HG03097 (cell line): ENCODE measurements around the gene KCTD2.

Source experiments
- ATAC-seq: cut with Tn5 transposase; IDR thresholded peaks from one replicate; pipeline ENCODE4 v1.9.1; 2021; ENCODE audit not compliant: unreplicated experiment, low FRiP score

Gene KCTD2

GRCh38 chr17:75074532-75074931 lies 27.5 kb downstream of the KCTD2 start:
- ATAC-seq: no peak

- ATAC-seq: no peak
These were observed 28.7 kb downstream of the KCTD2 start for GRCh38 chr17:75075597-75076336.

- no peak for ATAC-seq
These were observed 30.1 kb downstream of the KCTD2 start for GRCh38 chr17:75077072-75077495.

- no peak for ATAC-seq
These were observed 30.7 kb downstream of the KCTD2 start for GRCh38 chr17:75077496-75078283.

GRCh38 chr17:75078284-75079022 lies 31.4 kb downstream of the KCTD2 start:
- no peak for ATAC-seq

GRCh38 chr17:75079023-75079373 lies 32.0 kb downstream of the KCTD2 start:
- no peak for ATAC-seq

- no peak for ATAC-seq
These were observed 34.9 kb downstream of the KCTD2 start for GRCh38 chr17:75081611-75082540.

GRCh38 chr17:75082683-75083082 lies 35.7 kb downstream of the KCTD2 start:
- no peak for ATAC-seq

- ATAC-seq: no peak
These were observed 37.1 kb downstream of the KCTD2 start for GRCh38 chr17:75084039-75084660.

GRCh38 chr17:75086496-75087181 lies 39.6 kb downstream of the KCTD2 start:
- ATAC-seq: no peak

GRCh38 chr17:75087182-75087557 lies 40.1 kb downstream of the KCTD2 start:
- ATAC-seq: no peak

GRCh38 chr17:75087558-75088453 lies 40.8 kb downstream of the KCTD2 start, which contains the start of gene SLC16A5:
TSS of gene SLC16A5 (plus strand) at chr17:75087954. CDS start at chr17:75093637, 5,683 bp downstream.
- no peak for ATAC-seq

GRCh38 chr17:75088465-75089417 lies 41.7 kb downstream of the KCTD2 start:
- ATAC-seq: no peak

GRCh38 chr17:75090871-75091854 lies 44.1 kb downstream of the KCTD2 start:
- ATAC-seq: no peak

- ATAC-seq: no peak
These were observed 44.9 kb downstream of the KCTD2 start for GRCh38 chr17:75091855-75092327.
